Stimulated activated CD4-positive, alpha-beta T cell treated with anti-CD3 and anti-CD28 coated beads, Interleukin-2, amount 100 ng/mL, for 48 hours (primary cell): ENCODE results near the gene KRT32.

Experiments
- DNase-seq, 2 donors: peaks; one replicate each; pipeline ENCODE4 v3.0.0-alpha.2; 2020

KRT32 gene

GRCh38 chr17:41492351-41492750, 25.2 kb upstream of the KRT32 start:
- DNase-seq = no peak

GRCh38 chr17:41491476-41491875, 24.3 kb upstream of the KRT32 start:
- DNase-seq = no peak

- DNase-seq = no peak
Observed at GRCh38 chr17:41490000-41490990, 23.1 kb upstream of the KRT32 start.

- no peak for DNase-seq
Observed at GRCh38 chr17:41489531-41489930, 22.3 kb upstream of the KRT32 start, which contains the start of gene KRT36. Gene KRT36 (minus strand): TSS chr17:41489910. CDS start chr17:41489864, 46 bp downstream.

GRCh38 chr17:41486809-41487530, 19.8 kb upstream of the KRT32 start:
- DNase-seq = peak; percentile 38 to 49

GRCh38 chr17:41486316-41486715, 19.1 kb upstream of the KRT32 start:
- no peak for DNase-seq

GRCh38 chr17:41484920-41485904, 18.0 kb upstream of the KRT32 start:
- DNase-seq = no peak

- no peak for DNase-seq
Observed at GRCh38 chr17:41483991-41484826, 17.0 kb upstream of the KRT32 start.

GRCh38 chr17:41483531-41483930, 16.3 kb upstream of the KRT32 start:
- no peak for DNase-seq

GRCh38 chr17:41481036-41481435, 13.8 kb upstream of the KRT32 start, which contains the start of gene KRT35:
Gene KRT35 (minus strand): TSS chr17:41481151. CDS start chr17:41481097, 54 bp downstream.
- no peak for DNase-seq

GRCh38 chr17:41480581-41480980, 13.4 kb upstream of the KRT32 start:
- DNase-seq = no peak

- no peak for DNase-seq
Observed at GRCh38 chr17:41480136-41480535, 12.9 kb upstream of the KRT32 start.

- DNase-seq = no peak
Observed at GRCh38 chr17:41478237-41478636, 11.1 kb upstream of the KRT32 start.

GRCh38 chr17:41476866-41477815, 10.0 kb upstream of the KRT32 start:
- no peak for DNase-seq

GRCh38 chr17:41475421-41475820, 8.2 kb upstream of the KRT32 start:
- DNase-seq = no peak

- no peak for DNase-seq
Observed at GRCh38 chr17:41474863-41475262, 7.7 kb upstream of the KRT32 start.

- DNase-seq = no peak
Observed at GRCh38 chr17:41468346-41468745, 1.2 kb upstream of the KRT32 start.

- no peak for DNase-seq
Observed at GRCh38 chr17:41467561-41467960, 375 bp upstream of the KRT32 start.

GRCh38 chr17:41464682-41465081, 2.5 kb downstream of the KRT32 start:
- DNase-seq = no peak

- no peak for DNase-seq
Observed at GRCh38 chr17:41464173-41464572, 3.0 kb downstream of the KRT32 start.
